Measurements from ENCODE around the gene HAVCR1.
"Not testable (repeated sequence)": the region's sequence is repeated elsewhere in the genome, so short reads cannot be mapped to it uniquely, and the experiment has no call there.

The HAVCR1 gene

GRCh38 chr5:157057459-157058370 lies 1.2 kb downstream of the HAVCR1 start:
- CTCF ChIA-PET: no interaction called here
- no peak for DNase-seq (ENCODE audit: extremely low spot score)
- TF ChIP-seq NFRKB (IDR thresholded peaks at IDR 0.05) (no peak), CTBP1 (IDR thresholded peaks at IDR 0.05; ENCODE audit: borderline replicate concordance) (no peak), PKNOX1 (IDR thresholded peaks at IDR 0.05) (no peak), L3MBTL2 (conservative IDR thresholded peaks at IDR 0.05) (no peak), SUZ12 (IDR thresholded peaks at IDR 0.05) (no peak), FOXK2 (IDR thresholded peaks at IDR 0.05) (no peak), BHLHE40 (IDR thresholded peaks at IDR 0.05; ENCODE audit: borderline replicate concordance) (no peak), SP1 (IDR thresholded peaks at IDR 0.05) (no peak), FOXM1 (IDR thresholded peaks at IDR 0.05; ENCODE audit: borderline replicate concordance) (no peak), ARNT (IDR thresholded peaks at IDR 0.05) (no peak), ELF4 (IDR thresholded peaks at IDR 0.05) (no peak), HDGF (IDR thresholded peaks at IDR 0.05; ENCODE audit: borderline replicate concordance) (no peak), FOXA1 (IDR thresholded peaks at IDR 0.05) (no peak), ZNF384 (IDR thresholded peaks at IDR 0.05) (no peak), LEF1 (IDR thresholded peaks at IDR 0.05; ENCODE audit: borderline replicate concordance) (no peak), TARDBP (IDR thresholded peaks at IDR 0.05) (no peak)
- POLR2A ChIA-PET: no interaction called here

DNA sequence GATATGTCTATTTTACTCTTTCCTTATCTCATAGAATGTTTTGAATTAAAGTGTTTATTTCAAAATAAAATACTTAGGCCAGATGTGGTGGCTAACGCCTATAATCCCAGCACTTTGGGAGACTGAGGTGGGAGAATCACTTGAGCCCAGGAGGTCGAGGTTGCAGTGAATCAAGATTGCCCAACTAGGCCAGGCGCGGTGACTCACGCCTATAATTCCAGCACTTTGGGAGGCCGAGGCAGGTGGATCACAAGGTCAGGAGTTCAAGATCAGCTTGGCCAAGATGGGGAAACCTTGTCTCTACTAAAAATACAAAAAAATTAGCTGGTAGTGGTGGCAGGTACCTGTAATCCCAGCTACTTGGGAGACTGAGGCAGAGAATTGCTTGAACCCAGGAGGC lies 2.1 kb downstream of the HAVCR1 start:
- POLR2A ChIA-PET; CTCF ChIA-PET; DNase-seq (ENCODE audit: extremely low spot score): not testable (repeated sequence)

DNA sequence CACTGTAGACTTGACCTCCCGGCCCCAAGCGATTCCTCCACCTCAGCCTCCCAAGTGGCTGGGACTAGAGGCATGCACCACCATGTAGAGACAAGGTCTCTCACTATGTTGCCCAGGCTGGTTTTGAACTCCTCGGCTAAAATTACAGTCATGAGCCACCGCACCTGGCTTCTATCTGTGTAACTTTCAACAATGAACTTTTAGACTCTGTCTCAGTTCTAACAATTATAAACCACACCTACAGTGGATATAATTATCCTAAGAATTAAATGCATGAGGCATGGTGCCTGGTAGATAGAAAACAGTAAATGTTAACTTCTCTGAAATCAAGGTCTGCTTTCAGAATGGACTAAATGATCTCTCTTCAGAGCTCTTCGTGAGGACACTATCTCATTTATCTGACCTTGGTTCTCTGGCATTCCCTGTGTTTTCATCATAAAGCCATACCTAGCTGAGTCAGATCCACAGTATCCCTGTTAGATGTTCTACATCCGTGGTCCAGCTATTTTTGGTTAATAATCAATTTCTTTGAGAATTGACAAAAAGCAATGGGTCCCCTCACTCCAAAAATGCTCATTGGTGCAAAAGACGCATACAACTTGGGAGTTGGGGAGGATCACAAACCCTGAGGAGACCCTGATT lies 7.2 kb downstream of the HAVCR1 start:
- POLR2A ChIA-PET: no interaction called here
- no peak for DNase-seq (ENCODE audit: extremely low spot score)
- CTCF ChIA-PET: no interaction called here
- TF ChIP-seq CTBP1 (IDR thresholded peaks at IDR 0.05; ENCODE audit: borderline replicate concordance) (no peak), BHLHE40 (IDR thresholded peaks at IDR 0.05; ENCODE audit: borderline replicate concordance) (no peak), ZNF384 (IDR thresholded peaks at IDR 0.05) (no peak), HDGF (IDR thresholded peaks at IDR 0.05; ENCODE audit: borderline replicate concordance) (no peak), LEF1 (IDR thresholded peaks at IDR 0.05; ENCODE audit: borderline replicate concordance) (no peak), PKNOX1 (IDR thresholded peaks at IDR 0.05) (no peak), NFRKB (IDR thresholded peaks at IDR 0.05) (no peak), ARNT (IDR thresholded peaks at IDR 0.05) (no peak), ELF4 (IDR thresholded peaks at IDR 0.05) (no peak), FOXM1 (IDR thresholded peaks at IDR 0.05; ENCODE audit: borderline replicate concordance) (no peak), FOXK2 (IDR thresholded peaks at IDR 0.05) (no peak), L3MBTL2 (conservative IDR thresholded peaks at IDR 0.05) (no peak), FOXA1 (IDR thresholded peaks at IDR 0.05) (no peak)

- DNase-seq (ENCODE audit: extremely low spot score): no peak
- ChIA-PET POLR2A (no interaction called here), CTCF (no interaction called here)
- TF ChIP-seq FOXM1 (IDR thresholded peaks at IDR 0.05; ENCODE audit: borderline replicate concordance): no peak
- TF ChIP-seq FOXA1 (IDR thresholded peaks at IDR 0.05): no peak
- TF ChIP-seq HDGF (IDR thresholded peaks at IDR 0.05; ENCODE audit: borderline replicate concordance): no peak
Observed at GRCh38 chr5:157050050-157050449, 8.9 kb downstream of the HAVCR1 start.

DNA sequence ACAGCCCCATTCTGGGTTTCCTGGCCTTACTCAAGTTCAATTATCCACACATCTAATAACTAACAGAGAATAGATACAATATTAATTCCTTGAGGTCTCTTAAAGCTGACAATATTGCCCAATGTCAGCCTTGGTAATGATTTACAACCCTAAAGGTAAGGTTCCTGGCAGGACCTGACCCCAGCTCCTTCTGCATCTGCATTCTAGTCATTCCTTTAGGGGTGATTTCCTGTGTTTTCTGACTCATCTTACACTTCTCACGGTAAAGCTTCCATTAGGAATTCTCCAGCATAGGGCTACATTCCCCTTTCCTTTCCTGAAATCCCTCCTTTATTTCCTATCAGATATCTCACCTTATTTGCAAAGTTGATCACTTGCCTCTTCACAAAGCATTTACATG lies 9.3 kb downstream of the HAVCR1 start:
- ChIA-PET CTCF (no interaction called here), POLR2A (no interaction called here)
- DNase-seq (ENCODE audit: extremely low spot score): no peak
- TF ChIP-seq FOXM1 (IDR thresholded peaks at IDR 0.05; ENCODE audit: borderline replicate concordance): no peak
- no peak for TF ChIP-seq FOXA1 (IDR thresholded peaks at IDR 0.05)
- no peak for TF ChIP-seq ELF4 (IDR thresholded peaks at IDR 0.05)
- TF ChIP-seq L3MBTL2 (conservative IDR thresholded peaks at IDR 0.05): no peak
- TF ChIP-seq ZNF384 (IDR thresholded peaks at IDR 0.05): no peak
- no peak for TF ChIP-seq FOXK2 (IDR thresholded peaks at IDR 0.05)
- TF ChIP-seq SUZ12 (IDR thresholded peaks at IDR 0.05): no peak
- TF ChIP-seq BHLHE40 (IDR thresholded peaks at IDR 0.05; ENCODE audit: borderline replicate concordance): no peak
- TF ChIP-seq TARDBP (IDR thresholded peaks at IDR 0.05): no peak
- no peak for TF ChIP-seq SP1 (IDR thresholded peaks at IDR 0.05)
- no peak for TF ChIP-seq ARNT (IDR thresholded peaks at IDR 0.05)
- TF ChIP-seq LEF1 (IDR thresholded peaks at IDR 0.05; ENCODE audit: borderline replicate concordance): no peak
- TF ChIP-seq NFRKB (IDR thresholded peaks at IDR 0.05): no peak

GRCh38 chr5:157047898-157048297 lies 11.0 kb downstream of the HAVCR1 start:
- DNase-seq (ENCODE audit: extremely low spot score): no peak
- ChIA-PET POLR2A (no interaction called here), CTCF (interaction anchor here (0.6 kb wide), 1 partner anchor 113 kb away, joined by 3 read pairs; no protein-coding TSS in a partner anchor)

DNA sequence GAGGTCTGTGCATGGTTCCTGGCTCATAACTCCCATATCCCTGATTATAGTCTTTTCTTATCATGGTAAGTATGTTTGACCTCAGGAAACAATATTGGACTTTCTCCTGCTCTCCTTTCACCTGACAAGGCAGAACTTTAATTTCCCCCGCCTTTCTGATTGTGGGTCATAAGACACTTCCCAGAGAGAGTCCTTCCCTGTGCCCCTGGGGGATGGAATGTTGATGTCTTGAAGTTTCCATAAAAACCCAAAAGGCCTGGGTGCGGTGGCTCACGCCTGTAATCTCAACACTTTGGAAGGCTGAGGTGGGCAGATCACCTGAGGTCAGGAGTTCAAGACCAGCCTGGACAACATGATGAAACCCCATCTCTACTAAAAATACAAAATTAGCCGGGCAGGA lies 11.9 kb downstream of the HAVCR1 start:
- DNase-seq (ENCODE audit: extremely low spot score); POLR2A ChIA-PET: not testable (repeated sequence)
- CTCF ChIA-PET: interaction anchor here (0.6 kb wide), 1 partner anchor 112 kb away, joined by 3 read pairs; no protein-coding TSS in a partner anchor

More at GRCh38 chr5:157047898-157048297, 11.0 kb downstream of the HAVCR1 start:
- no peak for TF ChIP-seq NFRKB (IDR thresholded peaks at IDR 0.05)

All from HEK293T (cell line).